Activated naive CD8-positive, alpha-beta T cell treated with anti-CD3 and anti-CD28 coated beads, Interleukin-2, amount 10 ng/mL, durations not matched to agents 7 days and 5 days (primary cell): ENCODE data around the gene HSPA12A. TPM values are rescaled to one million over a fixed set of nuclear protein-coding genes. Genes with fewer than 3 reads are reported as not detected.

Experiments
- ATAC-seq: fragments of 150-1000 bp; cut with Tn5 transposase; one replicate; pipeline ENCODE4 v1.10.0; 2021; ENCODE audit warnings: low read depth, moderate library complexity
- POLR2A ChIA-PET: fragments of 350-600 bp; sonication (Branson Sonifier 250); formaldehyde crosslinking; loops from one replicate; lab custom pipeline; 2021; ENCODE audit warnings: antibody characterized with exemption; lab: Charles Lee
- DNase-seq: peaks from one replicate; pipeline ENCODE4 v3.0.0; 2021
- H3K27ac Mint-ChIP-seq: one replicate; pipeline ENCODE4 v1.8.0; 2022; ENCODE audit warnings: mild to moderate bottlenecking, mixed read lengths
- H3K27me3 Mint-ChIP-seq: one replicate; pipeline ENCODE4 v1.8.0; 2022; ENCODE audit warnings: mild to moderate bottlenecking, moderate library complexity, mixed read lengths
- H3K36me3 Mint-ChIP-seq: one replicate; pipeline ENCODE4 v1.8.0; 2021; ENCODE audit warnings: mild to moderate bottlenecking, mixed read lengths
- H3K4me1 Mint-ChIP-seq: one replicate; pipeline ENCODE4 v1.8.0; 2021; ENCODE audit warnings: mixed read lengths
- H3K4me3 Mint-ChIP-seq: one replicate; pipeline ENCODE4 v1.8.0; 2022; ENCODE audit warnings: mild to moderate bottlenecking, moderate library complexity, mixed read lengths
- H3K9me3 Mint-ChIP-seq: one replicate; pipeline ENCODE4 v1.8.0; 2021; ENCODE audit warnings: mixed read lengths
- total RNA-seq, 2 experiments: library from RNA; stranded (reverse); gene quantifications; one replicate each; pipeline ENCODE4 v1.2.3, GENCODE V29; 2021

Gene HSPA12A
- total RNA-seq, 2 experiments from 2014 or later, result 0.06 to 0.09 TPM

- H3K4me1 Mint-ChIP-seq, result peaks cover 2% of the 10 kb centered on the region
- no peaks in the 10 kb centered on the region for H3K36me3 Mint-ChIP-seq
- H3K27ac Mint-ChIP-seq, result no peak overlapping the region
- ATAC-seq (no peak), DNase-seq (no peak)
- H3K4me3 Mint-ChIP-seq, result no peak overlapping the region
- peaks cover 9% of the 10 kb centered on the region for H3K27me3 Mint-ChIP-seq
- no peaks in the 10 kb centered on the region for H3K9me3 Mint-ChIP-seq
- POLR2A ChIA-PET, result no interaction called here
Measured at GRCh38 chr10:116683821-116684220, 58.5 kb downstream of the HSPA12A start.

GRCh38 chr10:116683166-116683565 lies 59.2 kb downstream of the HSPA12A start:
- no peak for ATAC-seq
- no peak for DNase-seq
- Mint-ChIP-seq H3K27ac (no peak overlapping the region), H3K4me1 (peaks cover 2% of the 10 kb centered on the region), H3K4me3 (no peak overlapping the region), H3K36me3 (no peaks in the 10 kb centered on the region), H3K27me3 (peaks cover 4% of the 10 kb centered on the region), H3K9me3 (no peaks in the 10 kb centered on the region)
- POLR2A ChIA-PET, result no interaction called here

- Mint-ChIP-seq H3K4me3 (no peak overlapping the region), H3K9me3 (no peaks in the 10 kb centered on the region), H3K27me3 (peaks cover 2% of the 10 kb centered on the region), H3K27ac (no peak overlapping the region), H3K36me3 (no peaks in the 10 kb centered on the region), H3K4me1 (peaks cover 2% of the 10 kb centered on the region)
- no peak for DNase-seq
- no peak for ATAC-seq
- POLR2A ChIA-PET, result no interaction called here
Measured at GRCh38 chr10:116679351-116679750, 63.0 kb downstream of the HSPA12A start.

- H3K9me3 Mint-ChIP-seq, result no peaks in the 10 kb centered on the region
- no peak overlapping the region for H3K27ac Mint-ChIP-seq
- H3K27me3 Mint-ChIP-seq, result peaks cover 13% of the 10 kb centered on the region
- DNase-seq, result no peak
- H3K4me3 Mint-ChIP-seq, result no peak overlapping the region
- H3K4me1 Mint-ChIP-seq, result no peaks in the 10 kb centered on the region
- POLR2A ChIA-PET, result no interaction called here
- ATAC-seq, result no peak
- no peaks in the 10 kb centered on the region for H3K36me3 Mint-ChIP-seq
Measured at GRCh38 chr10:116676633-116677032, 65.7 kb downstream of the HSPA12A start.

- ATAC-seq (no peak), DNase-seq (no peak)
- Mint-ChIP-seq H3K4me3 (no peak overlapping the region), H3K9me3 (no peaks in the 10 kb centered on the region), H3K4me1 (no peaks in the 10 kb centered on the region), H3K27me3 (peaks cover 17% of the 10 kb centered on the region), H3K36me3 (no peaks in the 10 kb centered on the region), H3K27ac (no peak overlapping the region)
- POLR2A ChIA-PET, result no interaction called here
Measured at GRCh38 chr10:116676118-116676517, 66.2 kb downstream of the HSPA12A start.

- ATAC-seq (no peak), DNase-seq (no peak)
- no peak overlapping the region for H3K27ac Mint-ChIP-seq
Measured at GRCh38 chr10:116674901-116675423, 67.4 kb downstream of the HSPA12A start.

GRCh38 chr10:116673866-116674265 lies 68.5 kb downstream of the HSPA12A start:
- DNase-seq (no peak), ATAC-seq (no peak)
- H3K4me3 Mint-ChIP-seq, result no peak overlapping the region
- POLR2A ChIA-PET, result no interaction called here
- no peaks in the 10 kb centered on the region for H3K4me1 Mint-ChIP-seq
- no peaks in the 10 kb centered on the region for H3K36me3 Mint-ChIP-seq
- H3K27me3 Mint-ChIP-seq, result peaks cover 21% of the 10 kb centered on the region
- H3K27ac Mint-ChIP-seq, result no peak overlapping the region
- no peaks in the 10 kb centered on the region for H3K9me3 Mint-ChIP-seq

More at GRCh38 chr10:116674901-116675423, 67.4 kb downstream of the HSPA12A start:
- POLR2A ChIA-PET, result no interaction called here
- H3K36me3 Mint-ChIP-seq, result no peaks in the 10 kb centered on the region
- no peaks in the 10 kb centered on the region for H3K9me3 Mint-ChIP-seq
- H3K27me3 Mint-ChIP-seq, result peaks cover 18% of the 10 kb centered on the region
- H3K4me3 Mint-ChIP-seq, result no peak overlapping the region
- no peaks in the 10 kb centered on the region for H3K4me1 Mint-ChIP-seq

GRCh38 chr10:116672891-116673290 lies 69.5 kb downstream of the HSPA12A start:
- no peak for ATAC-seq
- Mint-ChIP-seq H3K9me3 (no peaks in the 10 kb centered on the region), H3K4me1 (no peaks in the 10 kb centered on the region), H3K27ac (no peak overlapping the region), H3K36me3 (no peaks in the 10 kb centered on the region), H3K27me3 (peaks cover 21% of the 10 kb centered on the region), H3K4me3 (no peak overlapping the region)
- DNase-seq, result no peak
- POLR2A ChIA-PET, result no interaction called here

GRCh38 chr10:116671274-116671926 lies 71.0 kb downstream of the HSPA12A start:
- H3K27ac Mint-ChIP-seq, result no peak overlapping the region
- peaks cover 21% of the 10 kb centered on the region for H3K27me3 Mint-ChIP-seq
- no peak for DNase-seq
- POLR2A ChIA-PET, result no interaction called here
- no peaks in the 10 kb centered on the region for H3K9me3 Mint-ChIP-seq
- no peak for ATAC-seq
- H3K4me1 Mint-ChIP-seq, result no peaks in the 10 kb centered on the region
- no peak overlapping the region for H3K4me3 Mint-ChIP-seq
- H3K36me3 Mint-ChIP-seq, result no peaks in the 10 kb centered on the region

- Mint-ChIP-seq H3K27me3 (peaks cover 21% of the 10 kb centered on the region), H3K4me1 (no peaks in the 10 kb centered on the region), H3K27ac (no peak overlapping the region), H3K36me3 (no peaks in the 10 kb centered on the region), H3K4me3 (no peak overlapping the region), H3K9me3 (no peaks in the 10 kb centered on the region)
- POLR2A ChIA-PET, result no interaction called here
- DNase-seq (no peak), ATAC-seq (no peak)
Measured at GRCh38 chr10:116670706-116671105, 71.7 kb downstream of the HSPA12A start.

GRCh38 chr10:116669832-116670644 lies 72.3 kb downstream of the HSPA12A start:
- POLR2A ChIA-PET, result no interaction called here
- Mint-ChIP-seq H3K4me1 (no peaks in the 10 kb centered on the region), H3K4me3 (no peak overlapping the region), H3K36me3 (no peaks in the 10 kb centered on the region), H3K27ac (no peak overlapping the region), H3K9me3 (no peaks in the 10 kb centered on the region), H3K27me3 (peaks cover 21% of the 10 kb centered on the region)
- no peak for ATAC-seq
- no peak for DNase-seq

GRCh38 chr10:116669080-116669479 lies 73.3 kb downstream of the HSPA12A start:
- no peak overlapping the region for H3K27ac Mint-ChIP-seq
- ATAC-seq (no peak), DNase-seq (no peak)
- peaks cover 20% of the 10 kb centered on the region for H3K27me3 Mint-ChIP-seq
- no peak overlapping the region for H3K4me3 Mint-ChIP-seq
- no peaks in the 10 kb centered on the region for H3K36me3 Mint-ChIP-seq
- POLR2A ChIA-PET, result no interaction called here
- H3K4me1 Mint-ChIP-seq, result no peaks in the 10 kb centered on the region
- H3K9me3 Mint-ChIP-seq, result no peaks in the 10 kb centered on the region

- Mint-ChIP-seq H3K36me3 (no peaks in the 10 kb centered on the region), H3K27ac (no peak overlapping the region), H3K4me3 (no peak overlapping the region), H3K4me1 (no peaks in the 10 kb centered on the region), H3K27me3 (peaks cover 17% of the 10 kb centered on the region), H3K9me3 (no peaks in the 10 kb centered on the region)
- DNase-seq, result no peak
- no peak for ATAC-seq
- POLR2A ChIA-PET, result no interaction called here
Measured at GRCh38 chr10:116668446-116668845, 73.9 kb downstream of the HSPA12A start.

GRCh38 chr10:116668018-116668417 lies 74.3 kb downstream of the HSPA12A start:
- Mint-ChIP-seq H3K36me3 (no peaks in the 10 kb centered on the region), H3K4me3 (no peak overlapping the region), H3K27me3 (peaks cover 13% of the 10 kb centered on the region), H3K4me1 (no peaks in the 10 kb centered on the region), H3K27ac (no peak overlapping the region), H3K9me3 (no peaks in the 10 kb centered on the region)
- POLR2A ChIA-PET, result no interaction called here
- DNase-seq (no peak), ATAC-seq (no peak)
